GM23338 (cell line): ENCODE results near the gene PGF. TPM values are rescaled to one million over a fixed set of nuclear protein-coding genes. Genes with fewer than 3 reads are reported as not detected.

Source experiments
- ATAC-seq: fragments of 200-7000 bp; cut with Tn5 transposase; 3 replicates; pipeline ENCODE4 v1.9.1; 2020
- DNase-seq: peaks from one replicate; pipeline ENCODE4 v3.0.0-alpha.2; 2015; ENCODE audit warnings: low spot score
- H2AFZ ChIP-seq: fragments of 200-600 bp; sonication (generic); 2 replicates; pipeline ENCODE4 v1.8.0; 2016; ENCODE audit warnings: antibody characterized with exemption, mild to moderate bottlenecking, moderate library complexity
- H3F3A ChIP-seq: fragments of 200-600 bp; sonication (generic); replicated peaks from 2 replicates; pipeline ENCODE4 v1.8.0; 2017; ENCODE audit warnings: antibody characterized with exemption, mixed run types, low read depth
- H3K27ac ChIP-seq: fragments of 200-600 bp; sonication (generic); 2 replicates; pipeline ENCODE4 v1.6.1; 2016; ENCODE audit warnings: low read depth
- H3K27me3 ChIP-seq: fragments of 200-600 bp; sonication (generic); 2 replicates; pipeline ENCODE4 v1.8.0; 2016; ENCODE audit warnings: mild to moderate bottlenecking, mixed run types, moderate library complexity; ENCODE audit not compliant: insufficient read depth
- H3K36me3 ChIP-seq: fragments of 200-600 bp; sonication (generic); 2 replicates; pipeline ENCODE4 v1.8.0; 2016; ENCODE audit warnings: mild to moderate bottlenecking; ENCODE audit not compliant: insufficient read depth
- H3K4me1 ChIP-seq: fragments of 200-600 bp; sonication (generic); 2 replicates; pipeline ENCODE4 v1.8.0; 2016; ENCODE audit warnings: mild to moderate bottlenecking, moderate library complexity; ENCODE audit not compliant: insufficient read depth
- H3K4me2 ChIP-seq: fragments of 200-600 bp; sonication (generic); 2 replicates; pipeline ENCODE4 v1.7.1; 2017; ENCODE audit warnings: mixed run types
- H3K4me3 ChIP-seq: fragments of 200-600 bp; sonication (generic); 2 replicates; pipeline ENCODE4 v1.6.1; 2016; ENCODE audit warnings: mixed run types
- H3K79me2 ChIP-seq: fragments of 200-600 bp; sonication (generic); replicated peaks from 2 replicates; pipeline ENCODE4 v1.8.0; 2017; ENCODE audit warnings: mild to moderate bottlenecking; ENCODE audit not compliant: insufficient read depth
- H3K9me2 ChIP-seq: fragments of 200-600 bp; sonication (generic); 2 replicates; pipeline ENCODE4 v1.8.0; 2017; ENCODE audit not compliant: insufficient read depth
- H4K20me1 ChIP-seq: fragments of 200-600 bp; sonication (generic); replicated peaks from 2 replicates; pipeline ENCODE4 v1.8.0; 2017; ENCODE audit warnings: mild to moderate bottlenecking; ENCODE audit not compliant: insufficient read depth
- H3K27ac Mint-ChIP-seq: 2 replicates; pipeline ENCODE4 v1.8.0; 2020; ENCODE audit warnings: inconsistent platforms, mild to moderate bottlenecking, moderate library complexity, mixed read lengths
- H3K27me3 Mint-ChIP-seq: 3 replicates; pipeline ENCODE4 v1.8.0; 2022; ENCODE audit warnings: low read depth, mild to moderate bottlenecking, moderate library complexity, mixed read lengths, inconsistent platforms; ENCODE audit not compliant: insufficient read depth, poor library complexity
- H3K36me3 Mint-ChIP-seq: 3 replicates; pipeline ENCODE4 v1.8.0; 2021; ENCODE audit warnings: low read depth, mild to moderate bottlenecking, inconsistent platforms, moderate library complexity, mixed read lengths
- H3K4me1 Mint-ChIP-seq: 3 replicates; pipeline ENCODE4 v1.8.0; 2020; ENCODE audit warnings: mild to moderate bottlenecking, inconsistent platforms, mixed read lengths
- H3K4me3 Mint-ChIP-seq: 3 replicates; pipeline ENCODE4 v1.8.0; 2021; ENCODE audit warnings: moderate library complexity, mild to moderate bottlenecking, inconsistent platforms, mixed read lengths
- H3K9me3 Mint-ChIP-seq: 3 replicates; pipeline ENCODE4 v1.8.0; 2020; ENCODE audit warnings: moderate library complexity, mild to moderate bottlenecking, inconsistent platforms, mixed read lengths
- CREB1 ChIP-seq: fragments of 250-450 bp; sonication (Bioruptor Pico); IDR thresholded peaks from 2 replicates; pipeline ENCODE4 v1.5.0; 2020; ENCODE audit warnings: low read depth, mild to moderate bottlenecking, moderate library complexity
- CTCF ChIP-seq, 2 experiments: fragments of 200-600 bp in 1 of 2; sonication (generic) in 1 of 2; conservative IDR thresholded peaks; 2 replicates each; pipeline versions ENCODE4 v1.5.1 to v1.6.1; 2016 to 2017; ENCODE audit warnings: antibody characterized with exemption in 2 of 2, low read depth in 2 of 2, mild to moderate bottlenecking in 2 of 2, moderate library complexity in 1 of 2
- ETS1 ChIP-seq: IDR thresholded peaks from 2 replicates; pipeline ENCODE4 v1.6.1; 2016; ENCODE audit warnings: antibody characterized with exemption
- EZH2 ChIP-seq: fragments of 200-600 bp; sonication (generic); IDR thresholded peaks from one replicate; pipeline ENCODE4 v1.8.0; 2017; ENCODE audit warnings: antibody characterized with exemption, mild to moderate bottlenecking, low read depth; ENCODE audit not compliant: unreplicated experiment
- JUNB ChIP-seq: IDR thresholded peaks from one replicate; pipeline ENCODE4 v1.6.1; 2016; ENCODE audit warnings: antibody characterized with exemption; ENCODE audit not compliant: unreplicated experiment
- NANOG ChIP-seq: IDR thresholded peaks from 2 replicates; pipeline ENCODE4 v1.6.1; 2016; ENCODE audit warnings: antibody characterized with exemption, borderline replicate concordance
- POLR2AphosphoS5 ChIP-seq: IDR thresholded peaks from 2 replicates; pipeline ENCODE4 v1.6.1; 2016; ENCODE audit warnings: antibody characterized with exemption, low read depth
- STAT1 ChIP-seq: IDR thresholded peaks from one replicate; pipeline ENCODE4 v1.6.1; 2016; ENCODE audit warnings: antibody characterized with exemption; ENCODE audit not compliant: unreplicated experiment
- ZNF114 ChIP-seq: fragments of 250-450 bp; sonication (Bioruptor Pico); IDR thresholded peaks from 2 replicates; pipeline ENCODE4 v1.5.0; 2020; ENCODE audit warnings: mild to moderate bottlenecking, moderate library complexity
- ZNF462 ChIP-seq: fragments of 250-450 bp; sonication (Bioruptor Pico); IDR thresholded peaks from 2 replicates; pipeline ENCODE4 v1.5.0; 2020; ENCODE audit warnings: mild to moderate bottlenecking, moderate library complexity
- polyA plus RNA-seq: library from polyadenylated mRNA; unstranded; fragments of >200 nt; fragmentation: Nextera tagmentation; extraction: Ambion mirVana; gene quantifications from 2 replicates; pipeline ENCODE4 v1.2.1, GENCODE V29; 2016
- total RNA-seq: library from RNA; depleted of rRNA; stranded (reverse); fragments of >200 nt; shearing (Covaris generic); gene quantifications from 2 replicates; pipeline ENCODE4 v1.2.3, GENCODE V29; 2014

The PGF gene
- total and polyA plus RNA-seq, 2 experiments from 2014 or later: 2.9 to 6.3 TPM

DNA sequence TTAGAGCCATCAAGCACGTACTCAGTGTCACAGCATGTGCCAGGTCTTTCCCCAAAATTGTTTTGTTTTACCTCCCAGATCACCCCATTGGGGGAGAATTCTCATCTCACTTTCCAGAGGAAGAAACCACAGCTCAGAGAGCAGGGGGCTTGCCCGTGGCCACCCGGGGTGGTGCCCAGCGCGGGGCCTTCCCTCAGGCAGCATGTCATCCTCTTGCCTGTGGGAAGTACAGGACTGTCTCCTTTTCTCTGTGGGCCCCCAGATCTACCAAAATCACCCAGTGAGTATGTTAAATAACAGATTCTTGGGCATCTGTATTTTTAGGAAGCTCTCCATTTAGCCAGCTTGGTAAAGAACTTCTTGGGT, 38.2 kb downstream of the PGF start:
- no peak overlapping the region for H3K4me2 ChIP-seq
- H3K27ac ChIP-seq: no peak overlapping the region
- no peak overlapping the region; the same call in 2 of the 3 replicates for H3K4me3 Mint-ChIP-seq

GRCh38 chr14:74915826-74916225, 39.6 kb downstream of the PGF start:
- H3K27ac Mint-ChIP-seq: no peak overlapping the region
- Histone ChIP-seq H3K36me3 (no peaks in the 10 kb centered on the region), H3F3A (no peaks in the 10 kb centered on the region), H3K9me2 (no peaks in the 10 kb centered on the region), H3K4me1 (no peaks in the 10 kb centered on the region), H2AFZ (no peak overlapping the region), H3K4me2 (no peak overlapping the region), H3K27me3 (no peaks in the 10 kb centered on the region), H3K4me3 (no peak overlapping the region), H3K27ac (no peak overlapping the region), H3K79me2 (no peaks in the 10 kb centered on the region), H4K20me1 (0 out of 2 replicates have a peak, but pooled peaks cover 4% of the 10 kb centered on the region)
- H3K9me3 Mint-ChIP-seq: no peaks in the 10 kb centered on the region
- peaks cover 2% of the 10 kb centered on the region for H3K27me3 Mint-ChIP-seq
- no peak overlapping the region for H3K4me3 Mint-ChIP-seq
- ATAC-seq (no peak), DNase-seq (no peak)
- peaks cover 5% of the 10 kb centered on the region; the same call in 2 of the 3 replicates for H3K36me3 Mint-ChIP-seq
- peaks cover 3% of the 10 kb centered on the region; the same call in 1 of the 3 replicates for H3K4me1 Mint-ChIP-seq
- no peak for TF ChIP-seq ZNF114 (CRISPR knock-in tag)
- no peak for TF ChIP-seq POLR2AphosphoS5
- no peak for TF ChIP-seq CTCF (conservative IDR thresholded peaks at IDR 0.05; ENCODE audit: low read depth in 2 of 2)
- TF ChIP-seq ETS1: no peak
- no peak for TF ChIP-seq JUNB
- no peak for TF ChIP-seq ZNF462 (CRISPR knock-in tag)
- no peak for TF ChIP-seq NANOG
- no peak for TF ChIP-seq STAT1
- no peak for TF ChIP-seq CREB1
- TF ChIP-seq EZH2: no peak

More for the DNA sequence above, 38.2 kb downstream of the PGF start:
- Mint-ChIP-seq H3K36me3 (peaks cover 5% of the 10 kb centered on the region; the same call in 1 of the 3 replicates), H3K9me3 (no peaks in the 10 kb centered on the region), H3K4me1 (peaks cover 3% of the 10 kb centered on the region; the same call in 2 of the 3 replicates), H3K27ac (no peak overlapping the region), H3K27me3 (no peaks in the 10 kb centered on the region)
- no peak overlapping the region for H3K4me3 ChIP-seq
- H3F3A ChIP-seq: no peaks in the 10 kb centered on the region
- TF ChIP-seq ETS1: no peak
- H3K79me2 ChIP-seq: no peaks in the 10 kb centered on the region
- no peaks in the 10 kb centered on the region for H3K9me2 ChIP-seq
- H3K36me3 ChIP-seq: no peaks in the 10 kb centered on the region
- no peak overlapping the region for H2AFZ ChIP-seq
- ATAC-seq (no peak), DNase-seq (no peak)
- H4K20me1 ChIP-seq: 0 out of 2 replicates have a peak, but pooled peaks cover 4% of the 10 kb centered on the region
- no peaks in the 10 kb centered on the region for H3K4me1 ChIP-seq
- no peaks in the 10 kb centered on the region for H3K27me3 ChIP-seq
